ENCODE measurements around the gene CCDC6. TPM values are rescaled to one million over a fixed set of nuclear protein-coding genes. Genes with fewer than 3 reads are reported as not detected.

The CCDC6 gene
- total RNA-seq, 1 donor from 2014 or later: 50.6 TPM

DNA sequence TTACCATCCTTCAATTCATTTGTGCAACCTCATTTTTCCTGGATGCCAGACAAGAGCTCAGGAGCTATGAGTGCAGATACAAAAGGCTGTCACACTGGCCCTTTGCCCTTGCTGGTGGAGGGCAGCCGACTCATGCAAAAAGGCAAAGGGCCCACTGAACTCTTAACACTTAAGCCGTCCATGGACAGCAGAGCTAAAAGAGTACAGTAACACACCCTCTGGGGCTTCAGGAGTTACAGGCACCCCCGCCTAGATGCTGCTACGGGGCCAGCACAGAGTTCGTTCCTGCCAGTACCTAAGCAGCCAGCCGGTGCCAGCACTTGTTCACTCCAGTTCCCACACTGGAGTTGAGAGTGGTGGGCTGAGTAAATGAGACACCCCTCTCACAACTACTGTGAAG, 83.2 kb downstream of the CCDC6 start:
- H3K9me3 ChIP-seq: no peaks in the 10 kb centered on the region
- TF ChIP-seq, protein P1, sequence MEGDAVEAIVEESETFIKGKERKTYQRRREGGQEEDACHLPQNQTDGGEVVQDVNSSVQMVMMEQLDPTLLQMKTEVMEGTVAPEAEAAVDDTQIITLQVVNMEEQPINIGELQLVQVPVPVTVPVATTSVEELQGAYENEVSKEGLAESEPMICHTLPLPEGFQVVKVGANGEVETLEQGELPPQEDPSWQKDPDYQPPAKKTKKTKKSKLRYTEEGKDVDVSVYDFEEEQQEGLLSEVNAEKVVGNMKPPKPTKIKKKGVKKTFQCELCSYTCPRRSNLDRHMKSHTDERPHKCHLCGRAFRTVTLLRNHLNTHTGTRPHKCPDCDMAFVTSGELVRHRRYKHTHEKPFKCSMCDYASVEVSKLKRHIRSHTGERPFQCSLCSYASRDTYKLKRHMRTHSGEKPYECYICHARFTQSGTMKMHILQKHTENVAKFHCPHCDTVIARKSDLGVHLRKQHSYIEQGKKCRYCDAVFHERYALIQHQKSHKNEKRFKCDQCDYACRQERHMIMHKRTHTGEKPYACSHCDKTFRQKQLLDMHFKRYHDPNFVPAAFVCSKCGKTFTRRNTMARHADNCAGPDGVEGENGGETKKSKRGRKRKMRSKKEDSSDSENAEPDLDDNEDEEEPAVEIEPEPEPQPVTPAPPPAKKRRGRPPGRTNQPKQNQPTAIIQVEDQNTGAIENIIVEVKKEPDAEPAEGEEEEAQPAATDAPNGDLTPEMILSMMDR (IDR thresholded peaks at IDR 0.05): no peak
- H3K27ac ChIP-seq: no peak overlapping the region
- H3K4me1 ChIP-seq: no peaks in the 10 kb centered on the region
- DNase-seq: no peak
- H3K36me3 ChIP-seq: no peaks in the 10 kb centered on the region
- intact Hi-C loops (cut with DNase I): no loop called here
- no peak overlapping the region for H3K4me3 ChIP-seq
- no peaks in the 10 kb centered on the region for H3K27me3 ChIP-seq (ENCODE audit: low read depth)
- no peak for ATAC-seq

DNA sequence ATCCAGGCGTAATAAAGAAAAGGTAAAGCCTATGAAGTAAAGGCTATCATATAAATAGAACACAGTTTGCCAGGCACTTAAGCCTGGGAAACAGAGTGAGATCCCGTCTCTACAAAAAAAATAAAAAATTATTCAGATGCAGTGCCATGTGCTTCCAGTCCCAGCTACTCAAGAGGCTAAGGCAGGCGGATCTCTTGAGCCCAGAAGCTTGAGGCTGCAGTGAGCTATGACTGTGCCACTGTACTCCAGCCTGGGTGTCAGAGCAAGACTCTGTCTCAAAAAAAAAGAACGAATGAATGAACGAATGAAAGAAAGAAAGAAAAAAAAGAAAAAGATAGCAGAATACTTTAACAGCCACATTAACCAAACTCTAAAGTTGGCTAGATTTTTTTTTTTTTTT, 85.9 kb downstream of the CCDC6 start:
- Histone ChIP-seq H3K4me3 (no peak overlapping the region), H3K4me1 (no peaks in the 10 kb centered on the region), H3K36me3 (no peaks in the 10 kb centered on the region), H3K27ac (no peak overlapping the region), H3K9me3 (no peaks in the 10 kb centered on the region), H3K27me3 (ENCODE audit: low read depth) (no peaks in the 10 kb centered on the region)
- ATAC-seq (no peak), DNase-seq (no peak)
- intact Hi-C loops (cut with DNase I): no loop called here
- TF ChIP-seq, protein P1 (IDR thresholded peaks at IDR 0.05): no peak

DNA sequence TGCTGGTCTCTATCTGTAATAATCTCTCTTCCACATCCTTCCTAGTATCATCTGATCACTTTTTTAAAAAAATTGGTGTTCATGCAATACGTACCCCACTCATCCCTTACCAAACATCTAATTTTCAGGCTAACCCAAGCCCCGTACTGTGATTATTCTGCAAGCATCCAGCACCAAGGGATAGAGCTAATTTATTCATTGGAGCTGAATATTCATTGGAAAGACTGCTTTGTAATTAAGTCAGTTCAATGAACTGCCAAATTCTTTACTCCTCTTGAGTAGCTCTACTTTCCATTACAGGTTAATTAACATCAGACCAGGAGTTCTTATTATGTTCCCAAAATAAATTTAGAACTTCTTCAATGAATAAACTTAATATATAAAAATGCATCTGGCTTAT, 86.7 kb downstream of the CCDC6 start:
- ATAC-seq: no peak
- Histone ChIP-seq H3K27ac (no peak overlapping the region), H3K4me1 (no peaks in the 10 kb centered on the region), H3K9me3 (no peaks in the 10 kb centered on the region), H3K27me3 (ENCODE audit: low read depth) (no peaks in the 10 kb centered on the region), H3K4me3 (no peak overlapping the region), H3K36me3 (no peaks in the 10 kb centered on the region)
- TF ChIP-seq, protein P1 (IDR thresholded peaks at IDR 0.05): no peak
- DNase-seq: no peak
- intact Hi-C loops (cut with DNase I): no loop called here

DNA sequence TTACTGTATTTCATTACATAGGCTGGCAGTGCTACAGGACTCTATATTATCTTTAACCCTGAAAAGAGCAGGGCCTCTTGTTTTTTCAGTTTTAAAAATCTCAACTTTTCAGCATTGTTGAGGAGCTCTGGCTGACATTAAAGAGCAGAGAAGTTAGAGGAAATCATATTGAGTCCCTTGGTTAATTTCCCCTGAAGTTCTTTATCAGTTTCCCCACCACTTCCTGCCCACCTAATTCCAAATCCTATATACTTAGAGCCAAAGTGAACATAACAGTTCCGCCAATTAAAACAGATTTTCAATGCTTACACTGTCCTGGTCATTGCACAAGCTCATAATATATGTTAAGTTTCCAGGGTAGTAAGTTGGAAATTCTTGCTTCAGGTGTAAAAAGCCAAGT, 87.1 kb downstream of the CCDC6 start:
- intact Hi-C loops (cut with DNase I): no loop called here

DNA sequence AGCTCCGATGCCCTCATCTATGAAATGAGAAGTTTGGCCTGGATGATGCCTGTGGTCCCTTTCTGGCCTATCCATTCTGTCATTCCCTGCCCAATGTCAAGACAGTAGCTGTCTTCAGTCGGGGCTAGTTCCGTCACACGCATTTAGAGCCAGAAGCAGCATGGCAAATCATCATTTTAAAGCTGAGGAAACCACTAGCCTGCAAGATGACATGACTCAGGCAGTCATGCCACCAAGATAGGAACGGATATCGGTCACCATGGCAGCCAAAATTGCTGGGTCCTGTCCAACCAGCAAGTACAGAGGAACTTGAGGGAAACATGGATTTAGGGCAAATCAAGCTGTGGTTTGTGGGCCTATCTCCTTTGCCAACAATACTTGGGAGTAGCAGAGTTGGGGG, 88.6 kb downstream of the CCDC6 start:
- no peak overlapping the region for H3K27ac ChIP-seq
- TF ChIP-seq, protein P1 (IDR thresholded peaks at IDR 0.05): no peak
- intact Hi-C loops (cut with DNase I): no loop called here
- no peak overlapping the region for H3K4me3 ChIP-seq
- no peaks in the 10 kb centered on the region for H3K4me1 ChIP-seq
- H3K27me3 ChIP-seq (ENCODE audit: low read depth): no peaks in the 10 kb centered on the region
- H3K9me3 ChIP-seq: no peaks in the 10 kb centered on the region
- ATAC-seq (peak; percentile 13 to 41), DNase-seq (no peak)
- H3K36me3 ChIP-seq: peaks cover 6% of the 10 kb centered on the region

More for the DNA sequence above, 87.1 kb downstream of the CCDC6 start:
- TF ChIP-seq, protein P1 (IDR thresholded peaks at IDR 0.05): no peak
- ATAC-seq: no peak
- H3K27ac ChIP-seq: no peak overlapping the region
- no peaks in the 10 kb centered on the region for H3K4me1 ChIP-seq
- H3K36me3 ChIP-seq: no peaks in the 10 kb centered on the region
- DNase-seq: no peak
- no peaks in the 10 kb centered on the region for H3K27me3 ChIP-seq (ENCODE audit: low read depth)
- no peaks in the 10 kb centered on the region for H3K9me3 ChIP-seq
- no peak overlapping the region for H3K4me3 ChIP-seq

DNA sequence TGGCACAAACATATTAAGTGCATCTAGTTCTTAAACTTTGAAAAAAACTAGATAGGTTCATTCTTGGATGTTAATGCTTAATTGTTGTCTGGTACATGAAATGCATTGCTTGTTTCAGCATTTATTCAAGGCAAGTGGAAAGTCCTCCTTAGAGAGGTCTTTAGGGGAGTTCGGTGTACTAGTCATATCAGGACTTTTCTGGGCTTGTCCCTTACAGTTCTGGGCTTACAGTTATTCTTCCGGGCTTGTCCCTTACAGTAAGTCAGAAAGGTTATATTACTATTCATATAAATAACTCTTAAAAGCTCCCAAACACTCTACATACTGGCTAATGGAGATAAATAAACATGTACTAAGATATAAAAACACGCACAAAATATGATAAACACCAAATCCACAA, 91.5 kb downstream of the CCDC6 start:
- H3K27ac ChIP-seq: no peak overlapping the region
- H3K9me3 ChIP-seq: no peaks in the 10 kb centered on the region
- peaks cover 34% of the 10 kb centered on the region for H3K36me3 ChIP-seq
- TF ChIP-seq, protein P1 (IDR thresholded peaks at IDR 0.05): no peak
- H3K27me3 ChIP-seq (ENCODE audit: low read depth): no peaks in the 10 kb centered on the region
- H3K4me1 ChIP-seq: no peaks in the 10 kb centered on the region
- intact Hi-C loops (cut with DNase I): no loop called here
- no peak overlapping the region for H3K4me3 ChIP-seq
- DNase-seq (no peak), ATAC-seq (no peak)
